ENCODE results near the gene SAMD13.

SAMD13 gene

DNA sequence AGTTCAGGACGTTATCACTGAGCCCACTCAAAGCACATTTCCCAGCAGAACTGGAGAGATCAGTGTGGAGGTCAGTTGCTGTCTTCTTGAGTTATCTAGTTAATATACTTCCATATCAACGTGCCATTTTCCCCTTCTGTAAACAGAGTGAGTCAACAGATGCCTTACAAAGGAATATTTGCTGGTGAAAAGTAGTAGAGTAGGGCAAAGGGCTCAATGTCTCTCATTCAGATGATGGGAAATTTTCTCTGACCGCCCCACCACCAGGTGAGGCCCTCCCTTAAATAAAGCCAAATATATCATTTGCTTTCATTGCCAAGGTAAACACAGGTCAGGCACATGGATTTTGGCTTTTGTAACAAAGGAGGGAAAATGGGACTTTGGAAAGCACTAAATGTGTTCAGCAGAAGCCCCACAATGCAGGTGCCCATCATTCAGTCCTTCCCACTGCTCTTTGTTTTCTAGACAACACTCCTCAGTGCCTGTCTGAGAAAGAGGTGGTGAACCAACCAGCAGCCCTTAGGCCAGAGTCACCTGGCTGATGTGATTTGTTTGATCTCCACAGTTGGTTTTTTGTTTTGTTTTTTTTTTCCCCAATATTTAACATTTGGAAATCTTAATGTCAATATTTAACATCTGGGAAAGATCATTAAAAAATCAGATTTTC, 40.5 kb upstream of the SAMD13 start:
- H3K9me3 ChIP-seq (ENCODE audit: low read depth, low read length) = no peaks in the 10 kb centered on the region
- no peak overlapping the region for H3K4me3 ChIP-seq
- H3K9ac ChIP-seq (ENCODE audit: insufficient read length) = no peak overlapping the region
- DNase-seq (ENCODE audit: low read depth, low spot score) = no peak
- H3K36me3 ChIP-seq (ENCODE audit: insufficient read depth, low read length) = no peaks in the 10 kb centered on the region
- TF ChIP-seq FOXP2 (optimal IDR thresholded peaks at IDR 0.05; ENCODE audit: control extremely low read depth, extremely low read length, insufficient read depth) (no peak), EZH2 (IDR thresholded peaks at IDR 0.05) (no peak), POLR2AphosphoS5 (IDR thresholded peaks at IDR 0.05; ENCODE audit: borderline replicate concordance, low read depth, low read length) (no peak)
- H3K27ac ChIP-seq = no peak overlapping the region

DNA sequence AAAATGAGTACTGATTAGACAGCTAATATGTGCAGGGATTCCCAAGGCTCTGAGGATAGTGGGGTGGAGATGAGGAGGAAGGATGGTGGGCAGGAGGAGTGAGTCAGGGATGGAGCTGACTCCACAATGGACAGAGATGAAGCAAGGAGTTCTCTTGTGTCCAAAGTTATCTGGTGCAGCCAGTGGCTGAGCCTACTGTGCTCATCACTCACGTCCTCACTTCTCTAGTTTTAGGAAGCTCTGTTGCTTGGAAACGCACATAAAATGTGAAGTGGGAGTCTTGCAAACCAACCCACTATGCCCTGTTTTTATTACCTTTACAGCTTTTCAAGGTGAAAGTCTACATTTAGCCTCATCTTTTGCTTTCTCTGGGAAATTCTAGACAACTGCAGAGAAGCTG, 36.5 kb upstream of the SAMD13 start:
- no peaks in the 10 kb centered on the region for H3K9me3 ChIP-seq (ENCODE audit: low read depth, low read length)
- no peak overlapping the region for H3K9ac ChIP-seq (ENCODE audit: insufficient read length)
- H3K4me3 ChIP-seq = no peak overlapping the region
- TF ChIP-seq POLR2AphosphoS5 (IDR thresholded peaks at IDR 0.05; ENCODE audit: borderline replicate concordance, low read depth, low read length) (no peak), FOXP2 (optimal IDR thresholded peaks at IDR 0.05; ENCODE audit: control extremely low read depth, extremely low read length, insufficient read depth) (no peak), EZH2 (IDR thresholded peaks at IDR 0.05) (no peak)
- no peaks in the 10 kb centered on the region for H3K36me3 ChIP-seq (ENCODE audit: insufficient read depth, low read length)
- no peak for DNase-seq (ENCODE audit: low read depth, low spot score)
- H3K27ac ChIP-seq = no peak overlapping the region

DNA sequence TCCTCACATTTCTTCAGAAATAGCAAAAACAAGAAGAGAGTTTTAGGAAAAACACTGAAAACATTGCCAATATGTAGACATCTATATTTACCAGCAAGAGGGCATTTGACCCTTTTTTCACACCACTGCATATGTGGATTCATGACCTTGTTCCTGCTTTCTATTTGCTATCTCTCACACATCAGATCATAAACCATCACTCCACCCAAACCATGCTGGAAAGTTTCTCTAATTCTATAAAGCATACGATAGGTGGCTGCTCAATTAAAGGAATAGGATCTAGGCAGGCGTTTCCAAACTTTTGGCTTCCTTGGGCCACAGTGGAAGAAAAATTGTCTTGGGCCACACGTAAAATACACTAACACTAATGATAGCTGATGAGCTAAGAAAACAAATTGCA, 35.6 kb upstream of the SAMD13 start:
- DNase-seq (ENCODE audit: low read depth, low spot score) = no peak
- TF ChIP-seq EZH2 (IDR thresholded peaks at IDR 0.05) (no peak), FOXP2 (optimal IDR thresholded peaks at IDR 0.05; ENCODE audit: control extremely low read depth, extremely low read length, insufficient read depth) (no peak), POLR2AphosphoS5 (IDR thresholded peaks at IDR 0.05; ENCODE audit: borderline replicate concordance, low read depth, low read length) (no peak)
- no peaks in the 10 kb centered on the region for H3K9me3 ChIP-seq (ENCODE audit: low read depth, low read length)

GRCh38 chr1:84266748-84267147, 34.8 kb upstream of the SAMD13 start:
- TF ChIP-seq POLR2AphosphoS5 (IDR thresholded peaks at IDR 0.05; ENCODE audit: borderline replicate concordance, low read depth, low read length) (no peak), EZH2 (IDR thresholded peaks at IDR 0.05) (no peak), FOXP2 (optimal IDR thresholded peaks at IDR 0.05; ENCODE audit: control extremely low read depth, extremely low read length, insufficient read depth) (no peak)
- Histone ChIP-seq H3K9me3 (ENCODE audit: low read depth, low read length) (no peaks in the 10 kb centered on the region), H3K27ac (no peak overlapping the region), H3K36me3 (ENCODE audit: insufficient read depth, low read length) (no peaks in the 10 kb centered on the region), H3K4me3 (no peak overlapping the region), H3K9ac (ENCODE audit: insufficient read length) (no peak overlapping the region)
- DNase-seq (ENCODE audit: low read depth, low spot score) = no peak

More for the DNA sequence above, 35.6 kb upstream of the SAMD13 start:
- Histone ChIP-seq H3K27ac (no peak overlapping the region), H3K36me3 (ENCODE audit: insufficient read depth, low read length) (no peaks in the 10 kb centered on the region), H3K4me3 (no peak overlapping the region), H3K9ac (ENCODE audit: insufficient read length) (no peak overlapping the region)

DNA sequence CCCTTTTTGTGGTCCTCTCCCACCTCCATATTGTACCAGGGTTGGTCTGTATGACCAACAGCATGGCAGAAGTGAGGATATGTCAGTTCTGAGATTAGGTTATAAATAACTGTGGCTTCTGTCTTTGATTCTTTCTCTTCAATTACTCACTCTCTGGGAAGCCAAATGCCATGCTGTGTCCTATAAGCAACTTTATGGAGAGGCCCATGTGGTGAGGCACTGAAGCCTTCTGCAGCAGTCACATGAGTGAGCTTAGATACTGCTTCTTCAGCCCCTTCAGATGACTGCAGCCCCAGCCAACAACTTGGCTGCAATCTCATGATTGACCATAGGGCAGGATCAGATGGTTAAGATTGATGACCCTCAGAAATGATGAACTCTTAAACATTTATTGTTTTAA, 34.0 kb upstream of the SAMD13 start:
- Histone ChIP-seq H3K36me3 (ENCODE audit: insufficient read depth, low read length) (no peaks in the 10 kb centered on the region), H3K27ac (no peak overlapping the region), H3K4me3 (no peak overlapping the region), H3K9ac (ENCODE audit: insufficient read length) (no peak overlapping the region), H3K9me3 (ENCODE audit: low read depth, low read length) (no peaks in the 10 kb centered on the region)
- no peak for DNase-seq (ENCODE audit: low read depth, low spot score)
- TF ChIP-seq EZH2 (IDR thresholded peaks at IDR 0.05) (no peak), FOXP2 (optimal IDR thresholded peaks at IDR 0.05; ENCODE audit: control extremely low read depth, extremely low read length, insufficient read depth) (no peak), POLR2AphosphoS5 (IDR thresholded peaks at IDR 0.05; ENCODE audit: borderline replicate concordance, low read depth, low read length) (no peak)

- no peak overlapping the region for H3K27ac ChIP-seq
- DNase-seq (ENCODE audit: low read depth, low spot score) = no peak
- no peak overlapping the region for H3K9ac ChIP-seq (ENCODE audit: insufficient read length)
- H3K4me3 ChIP-seq = no peak overlapping the region
- no peaks in the 10 kb centered on the region for H3K36me3 ChIP-seq (ENCODE audit: insufficient read depth, low read length)
- TF ChIP-seq EZH2 (IDR thresholded peaks at IDR 0.05) (no peak), POLR2AphosphoS5 (IDR thresholded peaks at IDR 0.05; ENCODE audit: borderline replicate concordance, low read depth, low read length) (no peak), FOXP2 (optimal IDR thresholded peaks at IDR 0.05; ENCODE audit: control extremely low read depth, extremely low read length, insufficient read depth) (no peak)
- no peaks in the 10 kb centered on the region for H3K9me3 ChIP-seq (ENCODE audit: low read depth, low read length)
Measured at GRCh38 chr1:84268346-84268745, 33.2 kb upstream of the SAMD13 start.

DNA sequence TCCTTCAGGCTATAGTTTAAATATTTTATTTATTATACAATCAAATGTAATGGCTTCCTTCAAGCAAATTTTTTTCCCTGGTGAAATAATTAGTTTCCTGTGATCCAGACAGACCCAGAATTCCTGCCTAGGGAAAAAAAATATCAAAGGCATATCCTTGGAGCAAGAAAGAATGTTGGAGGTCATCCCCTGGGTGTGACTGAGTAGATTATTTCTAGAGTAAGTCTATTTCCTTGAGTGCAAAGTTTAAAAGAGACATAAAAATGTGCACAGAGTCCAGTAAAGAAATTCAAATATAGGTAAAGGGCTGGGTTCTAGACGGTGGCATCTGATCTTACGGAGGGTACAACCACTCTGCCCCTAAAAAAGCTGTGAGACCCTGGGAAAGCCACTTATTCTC, 32.2 kb upstream of the SAMD13 start:
- Histone ChIP-seq H3K9me3 (ENCODE audit: low read depth, low read length) (no peaks in the 10 kb centered on the region), H3K9ac (ENCODE audit: insufficient read length) (no peak overlapping the region), H3K4me3 (no peak overlapping the region), H3K36me3 (ENCODE audit: insufficient read depth, low read length) (no peaks in the 10 kb centered on the region), H3K27ac (no peak overlapping the region)
- no peak for DNase-seq (ENCODE audit: low read depth, low spot score)
- TF ChIP-seq EZH2 (IDR thresholded peaks at IDR 0.05) = no peak
- no peak for TF ChIP-seq POLR2AphosphoS5 (IDR thresholded peaks at IDR 0.05; ENCODE audit: borderline replicate concordance, low read depth, low read length)
- TF ChIP-seq FOXP2 (optimal IDR thresholded peaks at IDR 0.05; ENCODE audit: control extremely low read depth, extremely low read length, insufficient read depth) = no peak

- no peak overlapping the region for H3K27ac ChIP-seq
- H3K4me3 ChIP-seq = no peak overlapping the region
- no peaks in the 10 kb centered on the region for H3K9me3 ChIP-seq (ENCODE audit: low read depth, low read length)
- TF ChIP-seq EZH2 (IDR thresholded peaks at IDR 0.05) (no peak), POLR2AphosphoS5 (IDR thresholded peaks at IDR 0.05; ENCODE audit: borderline replicate concordance, low read depth, low read length) (no peak), FOXP2 (optimal IDR thresholded peaks at IDR 0.05; ENCODE audit: control extremely low read depth, extremely low read length, insufficient read depth) (no peak)
- H3K9ac ChIP-seq (ENCODE audit: insufficient read length) = no peak overlapping the region
- no peaks in the 10 kb centered on the region for H3K36me3 ChIP-seq (ENCODE audit: insufficient read depth, low read length)
- DNase-seq (ENCODE audit: low read depth, low spot score) = no peak
Measured at GRCh38 chr1:84271441-84272151, 29.9 kb upstream of the SAMD13 start.

All from SK-N-MC (cell line).